CD4-positive, alpha-beta memory T cell (primary cell): Measurements from ENCODE around the gene MAP1B. TPM values are rescaled to one million over a fixed set of nuclear protein-coding genes. Genes with fewer than 3 reads are reported as not detected.
A peak's percentile ranks its signal among the peaks of the same experiment; 100 is the strongest.

ENCODE experiments used
- CTCF ChIA-PET: fragments of 350-600 bp; sonication (Branson Sonifier 250); formaldehyde crosslinking; loops from one replicate; lab custom pipeline; 2021; ENCODE audit warnings: inconsistent platforms; ENCODE audit not compliant: partially characterized antibody; lab: Charles Lee
- POLR2A ChIA-PET: fragments of 350-600 bp; sonication (Branson Sonifier 250); formaldehyde crosslinking; loops from one replicate; lab custom pipeline; 2021; ENCODE audit not compliant: partially characterized antibody; lab: Charles Lee
- DNase-seq, 5 donors: peaks; one replicate each; pipeline versions ENCODE4 v3.0.0 to v3.0.0-alpha.2; 2020 to 2022; ENCODE audit warnings: mixed read lengths in 1 of 5
- H3K27ac ChIP-seq: one replicate; pipeline ENCODE4 v1.7.0; 2013; ENCODE audit warnings: low read depth, low read length
- H3K27me3 ChIP-seq: 2 replicates; pipeline ENCODE4 v1.7.0; 2013; ENCODE audit warnings: mild to moderate bottlenecking, low read length, moderate library complexity; ENCODE audit not compliant: insufficient read depth
- H3K36me3 ChIP-seq: 2 replicates; pipeline ENCODE4 v1.7.0; 2013; ENCODE audit warnings: mild to moderate bottlenecking, low read length, moderate library complexity; ENCODE audit not compliant: insufficient read depth
- H3K4me1 ChIP-seq: 2 replicates; pipeline ENCODE4 v1.7.0; 2013; ENCODE audit warnings: mild to moderate bottlenecking, low read length, moderate library complexity; ENCODE audit not compliant: insufficient read depth
- H3K4me3 ChIP-seq, 2 donors: one replicate each; pipeline ENCODE4 v1.7.0; 2013; ENCODE audit warnings: low read length in 2 of 2, mild to moderate bottlenecking in 1 of 2
- H3K9me3 ChIP-seq, 2 donors: one replicate each; pipeline ENCODE4 v1.7.0; 2013; ENCODE audit warnings: low read length in 2 of 2, control low read depth in 1 of 2; ENCODE audit not compliant: control insufficient read depth in 1 of 2
- H3K27ac Mint-ChIP-seq, 7 donors: one replicate each; pipeline ENCODE4 v1.8.0; 2020 to 2021; ENCODE audit warnings: mixed read lengths in 7 of 7, mild to moderate bottlenecking in 6 of 7, inconsistent platforms in 3 of 7, moderate library complexity in 3 of 7
- H3K27me3 Mint-ChIP-seq, 2 donors: one replicate each; pipeline ENCODE4 v1.8.0; 2020 to 2021; ENCODE audit warnings: mixed read lengths in 2 of 2
- H3K36me3 Mint-ChIP-seq, 2 donors: one replicate each; pipeline ENCODE4 v1.8.0; 2020 to 2021; ENCODE audit warnings: mixed read lengths in 2 of 2, inconsistent platforms in 1 of 2, mild to moderate bottlenecking in 1 of 2
- H3K4me1 Mint-ChIP-seq, 4 donors: one replicate each; pipeline ENCODE4 v1.8.0; 2020 to 2021; ENCODE audit warnings: mixed read lengths in 4 of 4, mild to moderate bottlenecking in 1 of 4
- H3K4me3 Mint-ChIP-seq, 8 donors: one replicate each; pipeline ENCODE4 v1.8.0; 2020 to 2021; ENCODE audit warnings: mixed read lengths in 8 of 8, mild to moderate bottlenecking in 7 of 8, moderate library complexity in 6 of 8, inconsistent platforms in 3 of 8
- H3K9me3 Mint-ChIP-seq, 8 donors: one replicate each; pipeline ENCODE4 v1.8.0; 2020 to 2021; ENCODE audit warnings: mixed read lengths in 8 of 8, mild to moderate bottlenecking in 5 of 8, inconsistent platforms in 3 of 8, moderate library complexity in 1 of 8
- intact Hi-C: fragments of 100-400 bp; cut with micrococcal nuclease; formaldehyde crosslinking; loops from one replicate; pipeline ENCODE4 v1.15.1; 2023
- polyA plus RNA-seq, 2 donors: library from polyadenylated mRNA; unstranded; fragments of 300-500 nt; fragmentation: Illumina TruSeq; gene quantifications; one replicate each; pipeline ENCODE4 v1.2.3, GENCODE V29; 2021
- total RNA-seq, 2 experiments: library from RNA; stranded (reverse); gene quantifications; one replicate each; pipeline ENCODE4 v1.2.3, GENCODE V29; 2021

MAP1B gene
- not detected for total RNA-seq
- under 1 TPM; 0.13 to 0.25 TPM for polyA plus RNA-seq

GRCh38 chr5:72107131-72107900 lies at the start of gene MAP1B:
TSS of gene MAP1B (plus strand) at chr5:72107475. CDS start at chr5:72107532, 57 bp downstream.
- Histone ChIP-seq H3K4me1 (no peaks in the 10 kb centered on the region), H3K4me3 (no peak within 1 kb of the TSS), H3K27me3 (peaks cover 4% of the 10 kb centered on the region), H3K36me3 (no peaks in the 10 kb centered on the region), H3K27ac (no peak within 1 kb of the TSS), H3K9me3 (no peaks in the 10 kb centered on the region)
- peak within 1 kb of the TSS in 6 of 8 donors; percentile 40 to 74 (median 60) for H3K4me3 Mint-ChIP-seq
- H3K36me3 Mint-ChIP-seq: no peaks in the 10 kb centered on the region
- intact Hi-C loops: no loop called here
- no peaks in the 10 kb centered on the region for H3K9me3 Mint-ChIP-seq
- POLR2A ChIA-PET: no interaction called here
- H3K27ac Mint-ChIP-seq: no peak within 1 kb of the TSS
- H3K27me3 Mint-ChIP-seq: peaks cover 32 to 40% of the 10 kb centered on the region in 2 donors
- DNase-seq: no peak
- CTCF ChIA-PET: no interaction called here
- peaks cover 3 to 14% (median 9%) of the 10 kb centered on the region in 4 donors for H3K4me1 Mint-ChIP-seq

GRCh38 chr5:72057816-72058215 lies 49.5 kb upstream of the MAP1B start:
- Mint-ChIP-seq H3K4me1 (no peaks in the 10 kb centered on the region), H3K27me3 (peaks cover 0 to 6% of the 10 kb centered on the region in 2 donors), H3K4me3 (no peak overlapping the region), H3K27ac (no peak overlapping the region), H3K9me3 (peaks cover 0 to 1% (median 0%) of the 10 kb centered on the region in 8 donors), H3K36me3 (no peaks in the 10 kb centered on the region)
- no peaks in the 10 kb centered on the region for H3K9me3 ChIP-seq
- no peaks in the 10 kb centered on the region for H3K4me1 ChIP-seq
- no peaks in the 10 kb centered on the region for H3K27me3 ChIP-seq
- H3K36me3 ChIP-seq: no peaks in the 10 kb centered on the region
- POLR2A ChIA-PET: no interaction called here
- no peak overlapping the region for H3K27ac ChIP-seq
- no peak overlapping the region for H3K4me3 ChIP-seq
- CTCF ChIA-PET: no interaction called here
- intact Hi-C loops: no loop called here
- DNase-seq: no peak

- peaks cover 8 to 13% of the 10 kb centered on the region in 2 donors for H3K27me3 Mint-ChIP-seq
- no peaks in the 10 kb centered on the region for H3K36me3 Mint-ChIP-seq
- H3K4me3 Mint-ChIP-seq: no peak overlapping the region
- H3K27ac ChIP-seq: no peak overlapping the region
- H3K4me1 ChIP-seq: no peaks in the 10 kb centered on the region
- peaks cover 0 to 5% (median 0%) of the 10 kb centered on the region in 8 donors for H3K9me3 Mint-ChIP-seq
- H3K9me3 ChIP-seq: no peaks in the 10 kb centered on the region
- H3K4me3 ChIP-seq: no peak overlapping the region
- DNase-seq: no peak
- no peak overlapping the region for H3K27ac Mint-ChIP-seq
- intact Hi-C loops: no loop called here
- H3K27me3 ChIP-seq: no peaks in the 10 kb centered on the region
- ChIA-PET POLR2A (no interaction called here), CTCF (no interaction called here)
- no peaks in the 10 kb centered on the region for H3K4me1 Mint-ChIP-seq
- H3K36me3 ChIP-seq: no peaks in the 10 kb centered on the region
Measured at GRCh38 chr5:72063219-72063819, 44.0 kb upstream of the MAP1B start.

- intact Hi-C loops: no loop called here
- H3K27me3 Mint-ChIP-seq: peaks cover 8 to 10% of the 10 kb centered on the region in 2 donors
- H3K36me3 ChIP-seq: no peaks in the 10 kb centered on the region
- peaks cover 0 to 3% (median 0%) of the 10 kb centered on the region in 8 donors for H3K9me3 Mint-ChIP-seq
- no peak overlapping the region for H3K4me3 ChIP-seq
- DNase-seq: no peak
- POLR2A ChIA-PET: no interaction called here
- H3K4me3 Mint-ChIP-seq: no peak overlapping the region
- H3K9me3 ChIP-seq: no peaks in the 10 kb centered on the region
- H3K27me3 ChIP-seq: no peaks in the 10 kb centered on the region
- no peak overlapping the region for H3K27ac Mint-ChIP-seq
- no peaks in the 10 kb centered on the region for H3K4me1 ChIP-seq
- no peaks in the 10 kb centered on the region for H3K4me1 Mint-ChIP-seq
- no peaks in the 10 kb centered on the region for H3K36me3 Mint-ChIP-seq
- CTCF ChIA-PET: no interaction called here
- no peak overlapping the region for H3K27ac ChIP-seq
Measured at GRCh38 chr5:72064801-72065570, 42.3 kb upstream of the MAP1B start.

GRCh38 chr5:72065751-72066255 lies 41.5 kb upstream of the MAP1B start:
- Mint-ChIP-seq H3K27ac (no peak overlapping the region), H3K27me3 (peaks cover 8 to 13% of the 10 kb centered on the region in 2 donors), H3K4me3 (no peak overlapping the region), H3K36me3 (no peaks in the 10 kb centered on the region), H3K9me3 (peaks cover 0 to 3% (median 0%) of the 10 kb centered on the region in 8 donors), H3K4me1 (no peaks in the 10 kb centered on the region)
- DNase-seq: no peak
- no peak overlapping the region for H3K4me3 ChIP-seq
- H3K4me1 ChIP-seq: no peaks in the 10 kb centered on the region
- no peaks in the 10 kb centered on the region for H3K9me3 ChIP-seq
- no peaks in the 10 kb centered on the region for H3K36me3 ChIP-seq
- no peak overlapping the region for H3K27ac ChIP-seq
- CTCF ChIA-PET: no interaction called here
- POLR2A ChIA-PET: no interaction called here
- no peaks in the 10 kb centered on the region for H3K27me3 ChIP-seq
- intact Hi-C loops: no loop called here

- no peaks in the 10 kb centered on the region for H3K36me3 Mint-ChIP-seq
- CTCF ChIA-PET: no interaction called here
Measured at GRCh38 chr5:72066705-72067107, 40.6 kb upstream of the MAP1B start.

More at GRCh38 chr5:72066705-72067107, 40.6 kb upstream of the MAP1B start:
- Mint-ChIP-seq H3K27ac (no peak overlapping the region), H3K4me3 (no peak overlapping the region), H3K9me3 (peaks cover 0 to 3% (median 0%) of the 10 kb centered on the region in 8 donors), H3K27me3 (peaks cover 8 to 13% of the 10 kb centered on the region in 2 donors), H3K4me1 (no peaks in the 10 kb centered on the region)
- DNase-seq: no peak
- Histone ChIP-seq H3K9me3 (no peaks in the 10 kb centered on the region), H3K36me3 (no peaks in the 10 kb centered on the region), H3K4me1 (no peaks in the 10 kb centered on the region), H3K27ac (no peak overlapping the region), H3K27me3 (no peaks in the 10 kb centered on the region), H3K4me3 (no peak overlapping the region)
- intact Hi-C loops: no loop called here
- POLR2A ChIA-PET: no interaction called here
